Neural crest cell (in vitro differentiated cells): Measurements from ENCODE around the gene GTPBP3. TPM values are rescaled to one million over a fixed set of nuclear protein-coding genes. Genes with fewer than 3 reads are reported as not detected.
A peak's percentile ranks its signal among the peaks of the same experiment; 100 is the strongest.

Experiments used
- DNase-seq: peaks from one replicate; pipeline ENCODE4 v3.0.0; 2021; ENCODE audit warnings: low read depth, mixed read lengths, low spot score
- H3K27ac Mint-ChIP-seq: one replicate; pipeline ENCODE4 v1.8.0; 2021; ENCODE audit warnings: mild to moderate bottlenecking, mixed read lengths; ENCODE audit not compliant: unreplicated experiment
- H3K27me3 Mint-ChIP-seq: 2 replicates; pipeline ENCODE4 v1.8.0; 2021; ENCODE audit warnings: low read depth, mild to moderate bottlenecking, mixed read lengths
- H3K36me3 Mint-ChIP-seq: 2 replicates; pipeline ENCODE4 v1.8.0; 2021; ENCODE audit warnings: low read depth, mild to moderate bottlenecking, mixed read lengths
- H3K4me1 Mint-ChIP-seq: 2 replicates; pipeline ENCODE4 v1.8.0; 2021; ENCODE audit warnings: mixed read lengths
- H3K4me3 Mint-ChIP-seq: one replicate; pipeline ENCODE4 v1.8.0; 2021; ENCODE audit warnings: mild to moderate bottlenecking, mixed read lengths
- H3K9me3 Mint-ChIP-seq: 2 replicates; pipeline ENCODE4 v1.8.0; 2021; ENCODE audit warnings: mixed read lengths
- total RNA-seq: library from RNA; stranded (reverse); gene quantifications from 2 replicates; pipeline ENCODE4 v1.2.1, GENCODE V29; 2021
- TF ChIP-seq, protein P1 (sequence below): fragments of 200-600 bp; sonication (generic); conservative IDR thresholded peaks from 2 replicates; pipeline ENCODE4 v1.5.0; 2021; ENCODE audit warnings: antibody characterized with exemption, mild to moderate bottlenecking

Gene GTPBP3
- total RNA-seq, 1 donor from 2014 or later: 57.8 TPM

GRCh38 chr19:17327068-17327653 is 10.2 kb upstream of the GTPBP3 start:
- Mint-ChIP-seq H3K27ac (no peak overlapping the region), H3K4me1 (peaks cover 6% of the 10 kb centered on the region), H3K9me3 (no peaks in the 10 kb centered on the region), H3K4me3 (peak overlapping the region; percentile 49), H3K36me3 (peaks cover 6% of the 10 kb centered on the region), H3K27me3 (peaks cover 21% of the 10 kb centered on the region)
- TF ChIP-seq, protein P1, sequence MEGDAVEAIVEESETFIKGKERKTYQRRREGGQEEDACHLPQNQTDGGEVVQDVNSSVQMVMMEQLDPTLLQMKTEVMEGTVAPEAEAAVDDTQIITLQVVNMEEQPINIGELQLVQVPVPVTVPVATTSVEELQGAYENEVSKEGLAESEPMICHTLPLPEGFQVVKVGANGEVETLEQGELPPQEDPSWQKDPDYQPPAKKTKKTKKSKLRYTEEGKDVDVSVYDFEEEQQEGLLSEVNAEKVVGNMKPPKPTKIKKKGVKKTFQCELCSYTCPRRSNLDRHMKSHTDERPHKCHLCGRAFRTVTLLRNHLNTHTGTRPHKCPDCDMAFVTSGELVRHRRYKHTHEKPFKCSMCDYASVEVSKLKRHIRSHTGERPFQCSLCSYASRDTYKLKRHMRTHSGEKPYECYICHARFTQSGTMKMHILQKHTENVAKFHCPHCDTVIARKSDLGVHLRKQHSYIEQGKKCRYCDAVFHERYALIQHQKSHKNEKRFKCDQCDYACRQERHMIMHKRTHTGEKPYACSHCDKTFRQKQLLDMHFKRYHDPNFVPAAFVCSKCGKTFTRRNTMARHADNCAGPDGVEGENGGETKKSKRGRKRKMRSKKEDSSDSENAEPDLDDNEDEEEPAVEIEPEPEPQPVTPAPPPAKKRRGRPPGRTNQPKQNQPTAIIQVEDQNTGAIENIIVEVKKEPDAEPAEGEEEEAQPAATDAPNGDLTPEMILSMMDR: no peak
- no peak for DNase-seq

- peaks cover 10% of the 10 kb centered on the region for H3K36me3 Mint-ChIP-seq
- peak; percentile 60 for DNase-seq
These were observed 9.5 kb upstream of the GTPBP3 start for GRCh38 chr19:17327654-17328516.

DNA sequence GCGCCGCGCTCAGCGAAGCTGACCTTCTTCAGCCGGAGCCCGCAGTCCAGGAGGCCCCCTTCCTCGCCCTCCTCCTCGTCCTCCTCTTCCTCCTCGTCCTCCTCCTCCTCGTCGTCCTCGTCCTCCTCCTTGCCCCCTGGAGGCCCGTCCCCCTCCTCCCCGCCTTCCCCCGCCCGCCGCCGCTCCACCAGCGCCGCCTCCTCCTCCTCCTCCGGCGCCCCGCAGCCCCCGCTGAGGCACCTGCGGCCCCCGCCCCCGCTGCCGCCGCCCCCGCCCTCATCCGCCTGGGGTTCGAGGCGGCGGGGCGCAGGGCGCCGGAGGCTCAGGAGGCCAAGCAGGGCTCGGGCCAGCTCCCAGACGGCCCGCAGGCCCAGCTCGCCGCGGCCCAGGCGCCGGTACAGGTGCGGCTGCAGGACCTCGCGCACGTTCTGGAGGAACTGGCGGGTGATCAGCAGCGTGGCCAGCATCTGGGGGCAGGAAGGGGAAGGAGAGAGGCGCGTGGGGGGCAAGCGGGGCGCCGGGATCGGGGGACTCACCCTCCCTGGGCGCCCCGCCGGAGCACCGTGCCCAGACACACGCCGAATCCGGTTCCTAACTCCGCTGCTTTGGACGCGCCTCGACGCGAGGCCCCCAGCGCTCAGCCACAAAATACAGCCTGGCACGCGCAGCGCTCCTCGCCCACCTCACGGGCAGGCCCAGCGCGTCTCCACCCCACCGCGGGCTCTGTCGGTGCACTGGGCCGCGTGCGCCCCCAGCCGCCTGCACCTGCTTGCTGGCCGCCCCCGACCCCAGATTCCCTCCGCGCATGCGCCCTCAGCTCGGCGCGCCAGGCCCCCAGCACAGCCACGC is 8.6 kb upstream of the GTPBP3 start:
- Mint-ChIP-seq H3K27ac (no peak overlapping the region), H3K36me3 (peaks cover 11% of the 10 kb centered on the region), H3K27me3 (peaks cover 26% of the 10 kb centered on the region), H3K9me3 (no peaks in the 10 kb centered on the region), H3K4me1 (peaks cover 11% of the 10 kb centered on the region), H3K4me3 (no peak overlapping the region)
- no peak for DNase-seq
- TF ChIP-seq, protein P1: no peak

More at GRCh38 chr19:17327654-17328516, 9.5 kb upstream of the GTPBP3 start:
- no peak overlapping the region for H3K27ac Mint-ChIP-seq
- H3K9me3 Mint-ChIP-seq: no peaks in the 10 kb centered on the region
- peaks cover 26% of the 10 kb centered on the region for H3K27me3 Mint-ChIP-seq
- H3K4me3 Mint-ChIP-seq: peak overlapping the region; percentile 91
- TF ChIP-seq, protein P1: peak; percentile 65
- H3K4me1 Mint-ChIP-seq: peaks cover 10% of the 10 kb centered on the region

DNA sequence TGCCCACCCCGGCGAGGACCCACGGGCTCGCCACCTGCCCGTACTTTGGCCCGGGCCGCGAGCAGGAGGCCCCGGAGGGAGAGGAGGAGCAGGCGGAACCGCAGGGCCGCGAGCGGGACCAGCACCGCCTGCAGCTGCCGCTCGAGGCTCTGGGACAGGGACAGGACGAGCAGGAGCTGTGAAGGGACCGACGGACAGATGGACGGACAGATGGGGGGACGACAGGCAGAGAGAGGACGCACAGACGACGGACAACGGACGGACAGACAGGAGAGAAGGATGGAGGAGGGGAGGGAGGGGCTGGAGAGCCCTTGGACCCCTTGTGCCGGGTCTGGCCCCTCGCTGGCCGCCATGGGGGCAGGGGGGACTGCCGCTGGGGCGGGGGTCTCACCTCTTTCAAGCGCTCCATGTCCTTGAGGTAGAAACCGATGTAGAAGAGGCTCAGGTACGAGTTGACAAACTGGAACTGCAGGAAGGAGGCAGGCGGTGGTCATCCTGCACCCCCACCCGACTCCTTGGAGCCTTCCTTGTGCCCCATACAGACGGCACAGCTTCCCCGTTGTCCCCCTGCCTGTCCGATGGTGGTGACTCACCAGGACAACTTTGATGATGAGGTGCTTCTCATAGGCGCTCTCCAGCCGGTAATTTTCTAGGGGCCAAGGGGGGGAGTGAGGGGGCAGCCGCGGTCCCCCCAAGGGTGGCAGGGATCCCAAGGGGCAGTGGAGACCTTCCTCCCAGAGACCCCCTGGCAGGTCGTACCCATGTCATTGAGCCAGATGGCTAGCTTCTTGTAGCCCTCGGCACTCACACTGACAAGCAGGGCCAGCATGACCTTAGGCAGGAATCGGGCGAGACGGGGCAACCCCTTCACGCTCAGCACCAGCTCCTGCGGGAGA is 7.7 kb upstream of the GTPBP3 start:
- H3K4me1 Mint-ChIP-seq: peaks cover 15% of the 10 kb centered on the region
- DNase-seq: no peak
- TF ChIP-seq, protein P1: no peak
- H3K27me3 Mint-ChIP-seq: peaks cover 26% of the 10 kb centered on the region
- H3K9me3 Mint-ChIP-seq: no peaks in the 10 kb centered on the region
- peak overlapping the region; percentile 57 for H3K4me3 Mint-ChIP-seq
- no peak overlapping the region for H3K27ac Mint-ChIP-seq
- peaks cover 11% of the 10 kb centered on the region for H3K36me3 Mint-ChIP-seq
